ENCODE data around the gene LHX3.

Gene LHX3

GRCh38 chr9:136157477-136158265, 47.3 kb downstream of the LHX3 start:
- no peaks in the 10 kb centered on the region for H3K9me2 ChIP-seq (replicated peaks; ENCODE audit: insufficient read depth, low read length)
- no peaks in the 10 kb centered on the region for H3F3A ChIP-seq (ENCODE audit: insufficient read depth, low read length)
- H3K9ac ChIP-seq (ENCODE audit: low read length) = no peak overlapping the region
- no peak overlapping the region for H3K4me3 ChIP-seq (ENCODE audit: low read length)
- H2AFZ ChIP-seq (ENCODE audit: low read length) = no peak overlapping the region
- no peaks in the 10 kb centered on the region for H3K36me3 ChIP-seq (replicated peaks; ENCODE audit: insufficient read depth, low read length)
- no peaks in the 10 kb centered on the region for H3K4me1 ChIP-seq (ENCODE audit: low read length)
- no peak overlapping the region for H3K4me2 ChIP-seq (ENCODE audit: low read depth, low read length)
- H3K79me2 ChIP-seq (ENCODE audit: low read length) = no peaks in the 10 kb centered on the region
- H4K20me1 ChIP-seq (ENCODE audit: insufficient read depth, low read length) = no peaks in the 10 kb centered on the region
- H3K27ac ChIP-seq (ENCODE audit: low read length) = no peak overlapping the region
- DNase-seq = no peak
- no peaks in the 10 kb centered on the region for H3K9me3 ChIP-seq (replicated peaks; ENCODE audit: insufficient read depth, low read length)
- no peak for TF ChIP-seq CTCF (IDR thresholded peaks at IDR 0.05; ENCODE audit: low read length)
- peaks cover 89% of the 10 kb centered on the region for H3K27me3 ChIP-seq (replicated peaks; ENCODE audit: insufficient read depth, low read length)

GRCh38 chr9:136156209-136157120, 48.5 kb downstream of the LHX3 start:
- DNase-seq = no peak
- Histone ChIP-seq H4K20me1 (ENCODE audit: insufficient read depth, low read length) (no peaks in the 10 kb centered on the region), H3K4me1 (ENCODE audit: low read length) (no peaks in the 10 kb centered on the region), H3K4me2 (ENCODE audit: low read depth, low read length) (no peak overlapping the region), H3K36me3 (replicated peaks; ENCODE audit: insufficient read depth, low read length) (no peaks in the 10 kb centered on the region), H3K9ac (ENCODE audit: low read length) (no peak overlapping the region), H3K27me3 (replicated peaks; ENCODE audit: insufficient read depth, low read length) (peaks cover 94% of the 10 kb centered on the region), H3K79me2 (ENCODE audit: low read length) (no peaks in the 10 kb centered on the region), H3K27ac (ENCODE audit: low read length) (no peak overlapping the region), H3K4me3 (ENCODE audit: low read length) (no peak overlapping the region), H3K9me2 (replicated peaks; ENCODE audit: insufficient read depth, low read length) (no peaks in the 10 kb centered on the region), H3F3A (ENCODE audit: insufficient read depth, low read length) (no peaks in the 10 kb centered on the region), H3K9me3 (replicated peaks; ENCODE audit: insufficient read depth, low read length) (no peaks in the 10 kb centered on the region), H2AFZ (ENCODE audit: low read length) (no peak overlapping the region)
- TF ChIP-seq CTCF (IDR thresholded peaks at IDR 0.05; ENCODE audit: low read length) (no peak), EZH2 (optimal IDR thresholded peaks at IDR 0.05; ENCODE audit: low read depth, low read length) (peak; percentile 32), EZH2phosphoT487 (IDR thresholded peaks at IDR 0.05; ENCODE audit: low read length) (no peak; the same call in 1 of the 2 replicates)

GRCh38 chr9:136155576-136155975, 49.4 kb downstream of the LHX3 start:
- Histone ChIP-seq H3K79me2 (ENCODE audit: low read length) (no peaks in the 10 kb centered on the region), H3K27ac (ENCODE audit: low read length) (no peak overlapping the region), H3K9me2 (replicated peaks; ENCODE audit: insufficient read depth, low read length) (no peaks in the 10 kb centered on the region), H3K9ac (ENCODE audit: low read length) (no peak overlapping the region), H3K9me3 (replicated peaks; ENCODE audit: insufficient read depth, low read length) (no peaks in the 10 kb centered on the region), H3K4me3 (ENCODE audit: low read length) (no peak overlapping the region), H3K36me3 (replicated peaks; ENCODE audit: insufficient read depth, low read length) (no peaks in the 10 kb centered on the region), H3K27me3 (replicated peaks; ENCODE audit: insufficient read depth, low read length) (peaks cover 91% of the 10 kb centered on the region), H3K4me2 (ENCODE audit: low read depth, low read length) (no peak overlapping the region), H3K4me1 (ENCODE audit: low read length) (no peaks in the 10 kb centered on the region), H2AFZ (ENCODE audit: low read length) (no peak overlapping the region), H4K20me1 (ENCODE audit: insufficient read depth, low read length) (no peaks in the 10 kb centered on the region), H3F3A (ENCODE audit: insufficient read depth, low read length) (no peaks in the 10 kb centered on the region)
- DNase-seq = no peak
- no peak for TF ChIP-seq EZH2phosphoT487 (IDR thresholded peaks at IDR 0.05; ENCODE audit: low read length)
- no peak for TF ChIP-seq EZH2 (optimal IDR thresholded peaks at IDR 0.05; ENCODE audit: low read depth, low read length)
- TF ChIP-seq CTCF (IDR thresholded peaks at IDR 0.05; ENCODE audit: low read length) = no peak
